Parathyroid adenoma (tissue), 2 donors: ENCODE results near the gene GPR158.

Experiments
- H2AFZ ChIP-seq: fragments of 300-600 bp; sonication (generic); one replicate; pipeline ENCODE4 v1.7.0; 2017; ENCODE audit warnings: antibody characterized with exemption, mild to moderate bottlenecking
- H3K27ac ChIP-seq: fragments of 300-600 bp; sonication (generic); one replicate; pipeline ENCODE4 v1.7.0; 2017
- H3K27me3 ChIP-seq: fragments of 300-600 bp; sonication (generic); one replicate; pipeline ENCODE4 v1.7.0; 2017; ENCODE audit warnings: low read length; ENCODE audit not compliant: control insufficient read depth, insufficient read depth
- H3K36me3 ChIP-seq: fragments of 300-600 bp; sonication (generic); one replicate; pipeline ENCODE4 v1.7.0; 2017; ENCODE audit warnings: low read length; ENCODE audit not compliant: control insufficient read depth, insufficient read depth
- H3K4me1 ChIP-seq: fragments of 300-600 bp; sonication (generic); one replicate; pipeline ENCODE4 v1.7.0; 2017; ENCODE audit warnings: control low read depth
- H3K4me2 ChIP-seq: fragments of 300-600 bp; sonication (generic); one replicate; pipeline ENCODE4 v1.7.0; 2017; ENCODE audit warnings: low read length
- H3K4me3 ChIP-seq: fragments of 300-600 bp; sonication (generic); one replicate; pipeline ENCODE4 v1.7.0; 2017; ENCODE audit warnings: low read depth, low read length
- H3K79me2 ChIP-seq: fragments of 300-600 bp; sonication (generic); one replicate; pipeline ENCODE4 v1.7.0; 2017; ENCODE audit warnings: control low read depth
- H3K9ac ChIP-seq: fragments of 300-600 bp; sonication (generic); one replicate; pipeline ENCODE4 v1.7.0; 2017; ENCODE audit warnings: mild to moderate bottlenecking
- H3K9me3 ChIP-seq: fragments of 300-600 bp; sonication (generic); one replicate; pipeline ENCODE4 v1.7.0; 2017; ENCODE audit warnings: low read length; ENCODE audit not compliant: control insufficient read depth
- CTCF ChIP-seq: fragments of 300-600 bp; sonication (generic); IDR thresholded peaks from one replicate; pipeline ENCODE4 v1.7.0; 2017; ENCODE audit warnings: antibody characterized with exemption, mild to moderate bottlenecking
- donor health status: primary hyperparathyroidism.

The GPR158 gene

GRCh38 chr10:25388862-25389206 is 214.0 kb downstream of the GPR158 start:
- no peaks in the 10 kb centered on the region for H3K36me3 ChIP-seq
- no peak overlapping the region for H3K4me3 ChIP-seq
- H3K27ac ChIP-seq, result no peak overlapping the region
- no peaks in the 10 kb centered on the region for H3K9me3 ChIP-seq
- no peak overlapping the region for H2AFZ ChIP-seq
- no peak for TF ChIP-seq CTCF
- H3K4me2 ChIP-seq, result no peak overlapping the region
- no peak overlapping the region for H3K9ac ChIP-seq
- peaks cover 20% of the 10 kb centered on the region for H3K79me2 ChIP-seq
- H3K27me3 ChIP-seq, result no peaks in the 10 kb centered on the region
- H3K4me1 ChIP-seq, result no peaks in the 10 kb centered on the region

- H3K79me2 ChIP-seq, result peaks cover 19% of the 10 kb centered on the region
- no peaks in the 10 kb centered on the region for H3K36me3 ChIP-seq
- no peak overlapping the region for H2AFZ ChIP-seq
- no peak for TF ChIP-seq CTCF
- no peaks in the 10 kb centered on the region for H3K9me3 ChIP-seq
- no peak overlapping the region for H3K4me2 ChIP-seq
- H3K4me3 ChIP-seq, result no peak overlapping the region
- no peaks in the 10 kb centered on the region for H3K4me1 ChIP-seq
- no peak overlapping the region for H3K9ac ChIP-seq
- H3K27me3 ChIP-seq, result no peaks in the 10 kb centered on the region
- H3K27ac ChIP-seq, result no peak overlapping the region
These were observed 215.9 kb downstream of the GPR158 start for GRCh38 chr10:25390733-25391132.

GRCh38 chr10:25392132-25392531 is 217.3 kb downstream of the GPR158 start:
- no peak overlapping the region for H3K4me3 ChIP-seq
- no peak overlapping the region for H3K9ac ChIP-seq
- no peak overlapping the region for H3K4me2 ChIP-seq
- H3K27ac ChIP-seq, result no peak overlapping the region
- no peaks in the 10 kb centered on the region for H3K36me3 ChIP-seq
- no peaks in the 10 kb centered on the region for H3K9me3 ChIP-seq
- no peaks in the 10 kb centered on the region for H3K27me3 ChIP-seq
- TF ChIP-seq CTCF, result no peak
- no peak overlapping the region for H2AFZ ChIP-seq
- H3K4me1 ChIP-seq, result no peaks in the 10 kb centered on the region
- H3K79me2 ChIP-seq, result peaks cover 16% of the 10 kb centered on the region

- no peak overlapping the region for H2AFZ ChIP-seq
- no peaks in the 10 kb centered on the region for H3K9me3 ChIP-seq
- no peaks in the 10 kb centered on the region for H3K27me3 ChIP-seq
- peaks cover 8% of the 10 kb centered on the region for H3K79me2 ChIP-seq
- no peak overlapping the region for H3K4me3 ChIP-seq
- no peaks in the 10 kb centered on the region for H3K4me1 ChIP-seq
- no peak overlapping the region for H3K27ac ChIP-seq
- no peak for TF ChIP-seq CTCF
- no peak overlapping the region for H3K9ac ChIP-seq
- no peak overlapping the region for H3K4me2 ChIP-seq
- no peaks in the 10 kb centered on the region for H3K36me3 ChIP-seq
These were observed 218.8 kb downstream of the GPR158 start for GRCh38 chr10:25393621-25394020.

- Histone ChIP-seq H3K36me3 (no peaks in the 10 kb centered on the region), H3K9me3 (no peaks in the 10 kb centered on the region), H2AFZ (no peak overlapping the region), H3K4me3 (no peak overlapping the region), H3K79me2 (no peaks in the 10 kb centered on the region), H3K27me3 (no peaks in the 10 kb centered on the region), H3K27ac (no peak overlapping the region), H3K9ac (no peak overlapping the region), H3K4me1 (no peaks in the 10 kb centered on the region), H3K4me2 (no peak overlapping the region)
- no peak for TF ChIP-seq CTCF
These were observed 223.9 kb downstream of the GPR158 start for GRCh38 chr10:25398680-25399079.
